ENCODE measurements around the gene DLG2.

DLG2 gene

DNA sequence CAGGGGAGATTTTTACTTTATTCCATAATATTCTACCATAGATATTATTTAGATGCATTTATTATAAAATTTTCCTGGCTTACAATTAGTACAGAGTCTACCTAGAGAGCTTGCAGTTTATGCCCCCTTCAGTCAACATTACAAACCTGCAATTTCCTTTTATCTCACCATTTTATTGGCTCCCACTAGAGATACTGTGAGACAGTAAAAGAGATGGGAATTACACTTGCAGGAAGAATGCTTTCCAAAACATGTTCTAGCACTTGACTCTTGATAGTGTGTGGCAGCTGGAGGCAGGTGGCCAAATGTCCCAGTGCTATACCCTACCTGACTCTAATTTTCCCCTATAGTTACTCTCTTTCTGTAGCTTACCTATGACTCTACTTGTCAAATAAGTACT is 863.2 kb downstream of the DLG2 start:
- Histone ChIP-seq H3K27ac (ENCODE audit: low read depth, low read length) (no peak overlapping the region), H3K36me3 (ENCODE audit: control insufficient read depth, low read length) (no peaks in the 10 kb centered on the region), H3K4me3 (ENCODE audit: low read length) (no peak overlapping the region), H3K4me2 (ENCODE audit: low read length) (no peak overlapping the region), H3K9me3 (ENCODE audit: control insufficient read depth, insufficient read depth, low read length) (no peaks in the 10 kb centered on the region), H3K4me1 (ENCODE audit: control insufficient read depth, low read length) (no peaks in the 10 kb centered on the region), H3K27me3 (ENCODE audit: control insufficient read depth, low read length) (no peaks in the 10 kb centered on the region), H3F3A (ENCODE audit: control insufficient read depth, insufficient read depth) (no peaks in the 10 kb centered on the region), H3K79me2 (ENCODE audit: control insufficient read depth, low read length) (no peaks in the 10 kb centered on the region), H3K9me2 (replicated peaks; ENCODE audit: control insufficient read depth, low read length) (no peaks in the 10 kb centered on the region), H4K20me1 (ENCODE audit: control insufficient read depth, insufficient read depth, low read depth, low read length) (no peaks in the 10 kb centered on the region)
- TF ChIP-seq, protein P1, sequence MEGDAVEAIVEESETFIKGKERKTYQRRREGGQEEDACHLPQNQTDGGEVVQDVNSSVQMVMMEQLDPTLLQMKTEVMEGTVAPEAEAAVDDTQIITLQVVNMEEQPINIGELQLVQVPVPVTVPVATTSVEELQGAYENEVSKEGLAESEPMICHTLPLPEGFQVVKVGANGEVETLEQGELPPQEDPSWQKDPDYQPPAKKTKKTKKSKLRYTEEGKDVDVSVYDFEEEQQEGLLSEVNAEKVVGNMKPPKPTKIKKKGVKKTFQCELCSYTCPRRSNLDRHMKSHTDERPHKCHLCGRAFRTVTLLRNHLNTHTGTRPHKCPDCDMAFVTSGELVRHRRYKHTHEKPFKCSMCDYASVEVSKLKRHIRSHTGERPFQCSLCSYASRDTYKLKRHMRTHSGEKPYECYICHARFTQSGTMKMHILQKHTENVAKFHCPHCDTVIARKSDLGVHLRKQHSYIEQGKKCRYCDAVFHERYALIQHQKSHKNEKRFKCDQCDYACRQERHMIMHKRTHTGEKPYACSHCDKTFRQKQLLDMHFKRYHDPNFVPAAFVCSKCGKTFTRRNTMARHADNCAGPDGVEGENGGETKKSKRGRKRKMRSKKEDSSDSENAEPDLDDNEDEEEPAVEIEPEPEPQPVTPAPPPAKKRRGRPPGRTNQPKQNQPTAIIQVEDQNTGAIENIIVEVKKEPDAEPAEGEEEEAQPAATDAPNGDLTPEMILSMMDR (IDR thresholded peaks at IDR 0.05; ENCODE audit: low read depth, low read length, poor library complexity, severe bottlenecking), result no peak
- TF ChIP-seq EZH2phosphoT487 (IDR thresholded peaks at IDR 0.05; ENCODE audit: borderline replicate concordance, low read length), result no peak

DNA sequence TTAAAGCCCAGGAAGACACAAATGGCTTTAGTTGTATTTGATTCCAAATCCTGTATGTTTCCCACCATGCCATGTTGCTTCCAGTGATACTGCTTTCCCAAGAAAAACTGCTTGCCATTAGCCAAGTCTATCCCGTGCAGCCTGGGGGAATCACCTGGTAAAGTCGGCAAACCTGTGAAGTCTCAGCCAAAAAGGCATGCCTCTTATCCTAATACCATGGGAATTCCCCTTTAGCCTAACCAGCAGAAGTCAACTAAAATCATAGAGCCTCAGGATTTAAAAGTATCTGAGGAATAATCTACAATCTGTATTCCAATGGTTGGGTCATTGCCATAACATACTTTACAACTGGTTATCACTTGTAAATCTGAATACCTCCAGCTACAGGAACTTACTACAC is 869.4 kb downstream of the DLG2 start:
- Histone ChIP-seq H4K20me1 (ENCODE audit: control insufficient read depth, insufficient read depth, low read depth, low read length) (no peaks in the 10 kb centered on the region), H3F3A (ENCODE audit: control insufficient read depth, insufficient read depth) (no peaks in the 10 kb centered on the region), H3K4me3 (ENCODE audit: low read length) (no peak overlapping the region), H3K4me1 (ENCODE audit: control insufficient read depth, low read length) (no peaks in the 10 kb centered on the region), H3K27ac (ENCODE audit: low read depth, low read length) (no peak overlapping the region), H3K9me3 (ENCODE audit: control insufficient read depth, insufficient read depth, low read length) (no peaks in the 10 kb centered on the region), H3K4me2 (ENCODE audit: low read length) (no peak overlapping the region), H3K27me3 (ENCODE audit: control insufficient read depth, low read length) (no peaks in the 10 kb centered on the region), H3K9me2 (replicated peaks; ENCODE audit: control insufficient read depth, low read length) (no peaks in the 10 kb centered on the region), H3K79me2 (ENCODE audit: control insufficient read depth, low read length) (no peaks in the 10 kb centered on the region), H3K36me3 (ENCODE audit: control insufficient read depth, low read length) (no peaks in the 10 kb centered on the region)
- TF ChIP-seq EZH2phosphoT487 (IDR thresholded peaks at IDR 0.05; ENCODE audit: borderline replicate concordance, low read length), result no peak
- TF ChIP-seq, protein P1 (IDR thresholded peaks at IDR 0.05; ENCODE audit: low read depth, low read length, poor library complexity, severe bottlenecking), result no peak

DNA sequence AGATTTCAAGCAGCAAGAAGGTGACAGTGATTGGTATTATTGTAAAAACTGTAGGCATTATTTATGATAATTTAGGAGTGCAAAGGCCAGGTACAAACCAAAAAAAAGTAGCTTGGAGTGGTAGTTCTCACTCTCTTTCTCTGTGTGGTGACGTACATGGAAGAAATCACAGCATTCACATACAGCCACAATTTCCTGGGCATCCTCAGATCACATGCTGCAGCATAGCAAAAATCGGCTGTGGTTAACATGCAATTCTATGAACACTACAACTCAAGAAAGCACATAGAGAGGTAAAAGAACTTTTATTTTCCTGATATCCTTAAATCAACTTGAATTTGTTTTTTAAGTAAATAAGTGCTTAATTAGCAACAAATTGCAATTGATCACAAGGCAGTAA is 875.8 kb downstream of the DLG2 start:
- no peaks in the 10 kb centered on the region for H3K9me3 ChIP-seq (ENCODE audit: control insufficient read depth, insufficient read depth, low read length)
- no peak overlapping the region for H3K27ac ChIP-seq (ENCODE audit: low read depth, low read length)
- no peaks in the 10 kb centered on the region for H3K27me3 ChIP-seq (ENCODE audit: control insufficient read depth, low read length)
- H3K36me3 ChIP-seq (ENCODE audit: control insufficient read depth, low read length), result no peaks in the 10 kb centered on the region
- peaks cover 11% of the 10 kb centered on the region for H3K4me1 ChIP-seq (ENCODE audit: control insufficient read depth, low read length)
- TF ChIP-seq, protein P1 (IDR thresholded peaks at IDR 0.05; ENCODE audit: low read depth, low read length, poor library complexity, severe bottlenecking), result no peak
- no peaks in the 10 kb centered on the region for H4K20me1 ChIP-seq (ENCODE audit: control insufficient read depth, insufficient read depth, low read depth, low read length)
- H3K79me2 ChIP-seq (ENCODE audit: control insufficient read depth, low read length), result no peaks in the 10 kb centered on the region
- H3K4me3 ChIP-seq (ENCODE audit: low read length), result no peak overlapping the region
- H3F3A ChIP-seq (ENCODE audit: control insufficient read depth, insufficient read depth), result no peaks in the 10 kb centered on the region
- H3K9me2 ChIP-seq (replicated peaks; ENCODE audit: control insufficient read depth, low read length), result no peaks in the 10 kb centered on the region
- no peak overlapping the region for H3K4me2 ChIP-seq (ENCODE audit: low read length)

DNA sequence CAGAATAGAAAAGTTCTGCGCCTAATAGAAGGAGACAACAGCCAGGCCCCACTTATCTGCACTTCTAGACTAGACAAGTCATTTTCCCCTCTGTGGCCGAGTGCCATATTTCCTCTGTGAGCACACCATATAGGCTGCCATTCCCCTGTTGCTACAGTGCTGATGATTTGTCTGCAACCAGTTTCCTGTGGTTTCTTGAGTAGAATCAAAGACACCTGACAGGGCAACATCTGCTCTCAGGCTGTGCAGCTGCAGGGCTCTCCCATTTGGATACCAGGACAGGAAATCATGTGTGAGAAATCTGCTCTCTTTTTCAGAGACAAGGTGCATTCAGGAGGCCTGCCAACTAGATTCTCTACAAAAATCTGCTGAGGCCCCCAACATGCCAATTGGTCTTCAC is 879.3 kb downstream of the DLG2 start:
- Histone ChIP-seq H3F3A (ENCODE audit: control insufficient read depth, insufficient read depth) (no peaks in the 10 kb centered on the region), H3K27me3 (ENCODE audit: control insufficient read depth, low read length) (no peaks in the 10 kb centered on the region), H3K4me3 (ENCODE audit: low read length) (no peak overlapping the region), H3K4me2 (ENCODE audit: low read length) (peak overlapping the region; percentile 27; the same call in 1 of the 2 replicates), H3K36me3 (ENCODE audit: control insufficient read depth, low read length) (no peaks in the 10 kb centered on the region), H4K20me1 (ENCODE audit: control insufficient read depth, insufficient read depth, low read depth, low read length) (no peaks in the 10 kb centered on the region), H3K9me2 (replicated peaks; ENCODE audit: control insufficient read depth, low read length) (no peaks in the 10 kb centered on the region), H3K79me2 (ENCODE audit: control insufficient read depth, low read length) (no peaks in the 10 kb centered on the region), H3K4me1 (ENCODE audit: control insufficient read depth, low read length) (peaks cover 11% of the 10 kb centered on the region), H3K27ac (ENCODE audit: low read depth, low read length) (no peak overlapping the region), H3K9me3 (ENCODE audit: control insufficient read depth, insufficient read depth, low read length) (no peaks in the 10 kb centered on the region)
- TF ChIP-seq, protein P1 (IDR thresholded peaks at IDR 0.05; ENCODE audit: low read depth, low read length, poor library complexity, severe bottlenecking), result no peak
- TF ChIP-seq EZH2phosphoT487 (IDR thresholded peaks at IDR 0.05; ENCODE audit: borderline replicate concordance, low read length), result no peak

All from DOHH2 (cell line).